Calu3 (cell line): ENCODE measurements around the gene ABL1. TPM values are rescaled to one million over a fixed set of nuclear protein-coding genes. Genes with fewer than 3 reads are reported as not detected.

Experiments used
- BruUV-seq: library from RNA; stranded (reverse); fragments of 400-500 nt; replicated peaks from 2 replicates; lab custom pipeline; 2021; lab: Mats Ljungman, UMichigan
- CTCF ChIA-PET: fragments of 300-600 bp; sonication (Branson Sonifier 250); formaldehyde crosslinking; loops from one replicate; lab custom pipeline; 2022; ENCODE audit warnings: antibody characterized with exemption; lab: Charles Lee
- DNase-seq: peaks from one replicate; pipeline ENCODE4 v3.0.0; 2022
- H3K27ac Mint-ChIP-seq: one replicate; pipeline ENCODE4 v1.8.0; 2022; ENCODE audit warnings: mixed read lengths; ENCODE audit not compliant: unreplicated experiment
- H3K27me3 Mint-ChIP-seq: one replicate; pipeline ENCODE4 v1.8.0; 2022; ENCODE audit warnings: mixed read lengths; ENCODE audit not compliant: unreplicated experiment
- H3K36me3 Mint-ChIP-seq: one replicate; pipeline ENCODE4 v1.8.0; 2022; ENCODE audit warnings: mild to moderate bottlenecking, moderate library complexity, mixed read lengths; ENCODE audit not compliant: insufficient read depth, unreplicated experiment
- H3K4me1 Mint-ChIP-seq: one replicate; pipeline ENCODE4 v1.8.0; 2022; ENCODE audit warnings: mild to moderate bottlenecking, low read depth, mixed read lengths; ENCODE audit not compliant: unreplicated experiment
- H3K4me3 Mint-ChIP-seq: one replicate; pipeline ENCODE4 v1.8.0; 2022; ENCODE audit warnings: mild to moderate bottlenecking, low read depth, moderate library complexity, mixed read lengths; ENCODE audit not compliant: unreplicated experiment
- H3K9me3 Mint-ChIP-seq: one replicate; pipeline ENCODE4 v1.8.0; 2022; ENCODE audit warnings: low read depth, mixed read lengths; ENCODE audit not compliant: unreplicated experiment
- intact Hi-C: fragments of 100-400 bp; cut with micrococcal nuclease; formaldehyde crosslinking; loops from one replicate; pipeline ENCODE4 v1.10.0; 2022; ENCODE audit not compliant: unreplicated experiment
- total RNA-seq: library from RNA; stranded (reverse); gene quantifications from 2 replicates; pipeline ENCODE4 v1.2.3, GENCODE V29; 2022
- TF ChIP-seq, protein P1 (sequence below): fragments of 200-600 bp; IDR thresholded peaks from one replicate; pipeline ENCODE4 v1.8.0; 2022; ENCODE audit warnings: antibody characterized with exemption; ENCODE audit not compliant: unreplicated experiment

The ABL1 gene
- total RNA-seq, 1 experiment from 2014 or later: 30.0 TPM

DNA sequence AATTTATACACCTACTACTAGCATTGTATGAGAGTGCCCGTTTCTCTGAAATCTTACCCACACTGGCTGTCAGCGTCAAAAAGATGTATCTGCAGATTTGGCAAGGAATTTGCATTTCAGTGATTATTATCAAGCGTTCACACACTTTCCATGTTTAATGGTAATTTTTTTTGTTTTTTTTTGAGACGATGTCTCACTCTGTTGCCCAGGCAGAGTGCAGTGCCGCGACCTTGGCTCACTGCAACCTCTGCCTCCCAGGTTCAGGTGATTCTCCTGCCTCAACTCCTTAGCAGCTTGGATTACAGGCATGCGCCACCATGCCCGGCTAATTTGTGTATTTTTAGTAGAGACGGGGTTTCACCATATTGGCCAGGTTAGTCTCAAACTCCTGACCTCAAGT is 14.3 kb downstream of the ABL1 start:
- H3K27ac Mint-ChIP-seq: no peak overlapping the region
- H3K4me1 Mint-ChIP-seq: peaks cover 14% of the 10 kb centered on the region
- intact Hi-C loops: no loop called here
- CTCF ChIA-PET: no interaction called here
- no peak for DNase-seq
- H3K9me3 Mint-ChIP-seq: no peaks in the 10 kb centered on the region
- H3K4me3 Mint-ChIP-seq: no peak overlapping the region
- no TSS peak for BruUV-seq
- H3K27me3 Mint-ChIP-seq: no peaks in the 10 kb centered on the region
- TF ChIP-seq, protein P1, sequence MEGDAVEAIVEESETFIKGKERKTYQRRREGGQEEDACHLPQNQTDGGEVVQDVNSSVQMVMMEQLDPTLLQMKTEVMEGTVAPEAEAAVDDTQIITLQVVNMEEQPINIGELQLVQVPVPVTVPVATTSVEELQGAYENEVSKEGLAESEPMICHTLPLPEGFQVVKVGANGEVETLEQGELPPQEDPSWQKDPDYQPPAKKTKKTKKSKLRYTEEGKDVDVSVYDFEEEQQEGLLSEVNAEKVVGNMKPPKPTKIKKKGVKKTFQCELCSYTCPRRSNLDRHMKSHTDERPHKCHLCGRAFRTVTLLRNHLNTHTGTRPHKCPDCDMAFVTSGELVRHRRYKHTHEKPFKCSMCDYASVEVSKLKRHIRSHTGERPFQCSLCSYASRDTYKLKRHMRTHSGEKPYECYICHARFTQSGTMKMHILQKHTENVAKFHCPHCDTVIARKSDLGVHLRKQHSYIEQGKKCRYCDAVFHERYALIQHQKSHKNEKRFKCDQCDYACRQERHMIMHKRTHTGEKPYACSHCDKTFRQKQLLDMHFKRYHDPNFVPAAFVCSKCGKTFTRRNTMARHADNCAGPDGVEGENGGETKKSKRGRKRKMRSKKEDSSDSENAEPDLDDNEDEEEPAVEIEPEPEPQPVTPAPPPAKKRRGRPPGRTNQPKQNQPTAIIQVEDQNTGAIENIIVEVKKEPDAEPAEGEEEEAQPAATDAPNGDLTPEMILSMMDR: no peak
- no peaks in the 10 kb centered on the region for H3K36me3 Mint-ChIP-seq

DNA sequence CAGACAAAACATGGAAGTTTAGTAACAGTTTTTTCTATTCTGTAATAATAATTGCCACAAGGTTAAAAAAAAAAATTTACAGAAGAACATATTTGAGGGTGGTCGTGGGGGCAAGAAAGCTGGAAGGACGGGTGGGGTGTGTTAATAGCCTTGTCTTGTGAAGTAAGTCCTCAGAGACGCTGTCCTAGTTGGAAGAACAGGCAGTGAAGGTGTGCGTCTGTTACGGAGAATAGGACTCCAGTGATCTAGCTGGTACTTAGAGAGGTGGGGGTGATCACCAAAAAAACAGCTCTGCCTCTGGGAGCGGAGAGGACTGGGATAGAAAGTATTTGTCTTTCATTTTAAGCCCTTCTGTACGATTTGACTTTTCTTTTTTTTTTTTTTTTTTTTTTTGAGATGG is 17.7 kb downstream of the ABL1 start:
- TF ChIP-seq, protein P1: no peak
- H3K4me1 Mint-ChIP-seq: no peaks in the 10 kb centered on the region
- DNase-seq: no peak
- no peak overlapping the region for H3K27ac Mint-ChIP-seq
- no peak overlapping the region for H3K4me3 Mint-ChIP-seq
- intact Hi-C loops: no loop called here
- CTCF ChIA-PET: no interaction called here
- BruUV-seq: no TSS peak
- H3K36me3 Mint-ChIP-seq: no peaks in the 10 kb centered on the region
- no peaks in the 10 kb centered on the region for H3K27me3 Mint-ChIP-seq
- no peaks in the 10 kb centered on the region for H3K9me3 Mint-ChIP-seq

DNA sequence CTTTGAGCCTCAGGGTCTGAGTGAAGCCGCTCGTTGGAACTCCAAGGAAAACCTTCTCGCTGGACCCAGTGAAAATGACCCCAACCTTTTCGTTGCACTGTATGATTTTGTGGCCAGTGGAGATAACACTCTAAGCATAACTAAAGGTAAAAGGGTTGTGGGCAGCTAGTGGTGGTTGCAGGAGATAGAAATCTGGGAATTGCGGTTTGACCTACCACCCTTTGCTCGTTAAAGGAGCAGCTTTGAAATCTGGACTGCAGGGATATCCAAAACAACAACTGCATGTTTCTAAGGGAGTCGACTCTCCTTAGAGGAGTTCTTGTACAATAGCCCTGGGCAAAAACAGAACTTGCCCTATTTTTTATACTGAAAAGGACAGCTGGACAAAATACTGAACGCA is 19.0 kb downstream of the ABL1 start:
- no peaks in the 10 kb centered on the region for H3K9me3 Mint-ChIP-seq
- BruUV-seq: no TSS peak
- H3K36me3 Mint-ChIP-seq: no peaks in the 10 kb centered on the region
- intact Hi-C loops: no loop called here
- CTCF ChIA-PET: no interaction called here
- no peak for DNase-seq
- H3K27me3 Mint-ChIP-seq: no peaks in the 10 kb centered on the region
- no peak overlapping the region for H3K4me3 Mint-ChIP-seq
- no peak overlapping the region for H3K27ac Mint-ChIP-seq
- H3K4me1 Mint-ChIP-seq: no peaks in the 10 kb centered on the region
- TF ChIP-seq, protein P1: no peak

DNA sequence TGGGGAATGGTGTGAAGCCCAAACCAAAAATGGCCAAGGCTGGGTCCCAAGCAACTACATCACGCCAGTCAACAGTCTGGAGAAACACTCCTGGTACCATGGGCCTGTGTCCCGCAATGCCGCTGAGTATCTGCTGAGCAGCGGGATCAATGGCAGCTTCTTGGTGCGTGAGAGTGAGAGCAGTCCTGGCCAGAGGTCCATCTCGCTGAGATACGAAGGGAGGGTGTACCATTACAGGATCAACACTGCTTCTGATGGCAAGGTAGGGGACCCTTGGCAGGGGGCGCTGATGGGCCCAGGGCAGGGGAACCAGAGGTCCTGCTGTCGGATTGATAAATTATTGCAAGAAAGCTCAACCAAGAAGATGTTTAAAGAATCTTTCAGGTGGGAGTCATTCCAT is 19.8 kb downstream of the ABL1 start:
- Mint-ChIP-seq H3K4me3 (no peak overlapping the region), H3K27ac (no peak overlapping the region), H3K36me3 (no peaks in the 10 kb centered on the region), H3K4me1 (no peaks in the 10 kb centered on the region), H3K27me3 (no peaks in the 10 kb centered on the region), H3K9me3 (no peaks in the 10 kb centered on the region)
- intact Hi-C loops: no loop called here
- no TSS peak for BruUV-seq
- no peak for DNase-seq
- TF ChIP-seq, protein P1: no peak
- CTCF ChIA-PET: no interaction called here
